HL-60 (cell line): ENCODE data around the gene VTI1A.

ENCODE experiments used
- GABPA ChIP-seq: IDR thresholded peaks from 2 replicates; pipeline ENCODE4 v1.6.1; 2012; ENCODE audit warnings: low read depth
- POLR2AphosphoS5 ChIP-seq: IDR thresholded peaks from 2 replicates; pipeline ENCODE4 v1.6.1; 2012; ENCODE audit warnings: low read depth
- TF ChIP-seq, protein P1 (sequence below): IDR thresholded peaks from one replicate; pipeline ENCODE4 v1.5.1; 2011; ENCODE audit warnings: low read length, control low read depth, inconsistent platforms; ENCODE audit not compliant: insufficient read depth

DNA sequence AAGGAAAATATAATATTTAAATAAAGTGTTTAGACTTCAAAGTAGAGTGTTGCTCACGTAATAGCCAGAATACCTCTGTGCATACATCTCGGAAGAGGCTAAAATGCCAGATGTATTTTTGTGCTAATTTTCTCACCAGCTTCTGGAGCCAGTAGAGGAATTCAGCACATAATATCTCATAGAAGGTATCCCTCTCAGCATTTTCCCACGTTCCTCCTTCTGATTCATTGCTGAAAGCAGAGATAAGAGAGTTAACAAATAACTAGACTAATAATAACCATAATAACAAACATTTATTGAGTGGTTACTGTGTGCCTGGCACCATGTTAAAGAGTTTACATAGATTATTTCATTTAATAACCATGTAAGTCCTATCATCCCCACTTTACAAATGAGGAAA, 123.6 kb downstream of the VTI1A start:
- TF ChIP-seq, protein P1, sequence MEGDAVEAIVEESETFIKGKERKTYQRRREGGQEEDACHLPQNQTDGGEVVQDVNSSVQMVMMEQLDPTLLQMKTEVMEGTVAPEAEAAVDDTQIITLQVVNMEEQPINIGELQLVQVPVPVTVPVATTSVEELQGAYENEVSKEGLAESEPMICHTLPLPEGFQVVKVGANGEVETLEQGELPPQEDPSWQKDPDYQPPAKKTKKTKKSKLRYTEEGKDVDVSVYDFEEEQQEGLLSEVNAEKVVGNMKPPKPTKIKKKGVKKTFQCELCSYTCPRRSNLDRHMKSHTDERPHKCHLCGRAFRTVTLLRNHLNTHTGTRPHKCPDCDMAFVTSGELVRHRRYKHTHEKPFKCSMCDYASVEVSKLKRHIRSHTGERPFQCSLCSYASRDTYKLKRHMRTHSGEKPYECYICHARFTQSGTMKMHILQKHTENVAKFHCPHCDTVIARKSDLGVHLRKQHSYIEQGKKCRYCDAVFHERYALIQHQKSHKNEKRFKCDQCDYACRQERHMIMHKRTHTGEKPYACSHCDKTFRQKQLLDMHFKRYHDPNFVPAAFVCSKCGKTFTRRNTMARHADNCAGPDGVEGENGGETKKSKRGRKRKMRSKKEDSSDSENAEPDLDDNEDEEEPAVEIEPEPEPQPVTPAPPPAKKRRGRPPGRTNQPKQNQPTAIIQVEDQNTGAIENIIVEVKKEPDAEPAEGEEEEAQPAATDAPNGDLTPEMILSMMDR = no peak
- TF ChIP-seq POLR2AphosphoS5 = no peak
- TF ChIP-seq GABPA = no peak
